22Rv1 (cell line): ENCODE data around the gene SPEG.
A peak's percentile ranks its signal among the peaks of the same experiment; 100 is the strongest.

Experiments
- H3K27ac ChIP-seq: fragments of 450-650 bp; 2 replicates; pipeline ENCODE4 v1.5.1; 2017
- ZFX ChIP-seq: fragments of 450-650 bp; IDR thresholded peaks from 2 replicates; pipeline ENCODE4 v1.6.1; 2017; ENCODE audit warnings: antibody characterized with exemption, borderline replicate concordance
- TF ChIP-seq, protein P1 (sequence below): fragments of 450-650 bp; IDR thresholded peaks from 2 replicates; pipeline ENCODE4 v1.5.1; 2017; ENCODE audit warnings: mild to moderate bottlenecking

The SPEG gene

DNA sequence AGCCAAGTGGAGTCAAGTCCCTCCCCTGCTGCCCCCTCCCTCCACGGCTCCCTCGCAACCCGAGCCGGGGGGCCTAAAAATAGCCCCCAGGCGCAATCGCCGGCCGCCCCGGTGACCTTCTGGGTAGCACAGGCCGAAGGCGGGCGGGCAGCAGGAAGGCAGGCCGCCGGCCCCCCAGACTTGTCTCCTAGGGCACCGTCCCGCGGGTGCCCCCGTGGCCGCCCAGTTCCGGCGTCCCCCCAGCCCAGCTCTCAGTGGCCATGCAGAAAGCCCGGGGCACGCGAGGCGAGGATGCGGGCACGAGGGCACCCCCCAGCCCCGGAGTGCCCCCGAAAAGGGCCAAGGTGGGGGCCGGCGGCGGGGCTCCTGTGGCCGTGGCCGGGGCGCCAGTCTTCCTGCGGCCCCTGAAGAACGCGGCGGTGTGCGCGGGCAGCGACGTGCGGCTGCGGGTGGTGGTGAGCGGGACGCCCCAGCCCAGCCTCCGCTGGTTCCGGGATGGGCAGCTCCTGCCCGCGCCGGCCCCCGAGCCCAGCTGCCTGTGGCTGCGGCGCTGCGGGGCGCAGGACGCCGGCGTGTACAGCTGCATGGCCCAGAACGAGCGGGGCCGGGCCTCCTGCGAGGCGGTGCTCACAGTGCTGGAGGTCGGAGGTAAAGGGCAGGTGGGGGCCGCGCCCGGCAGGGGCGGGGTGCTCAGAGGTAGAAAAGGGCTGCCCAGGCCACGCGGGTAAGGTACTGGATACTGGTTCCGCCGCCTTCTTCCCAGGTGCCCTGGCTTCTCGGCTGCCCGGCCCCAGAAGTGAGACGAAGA is at the start of gene SPEG:
Gene SPEG, plus strand, starts transcription at position 126 of the 808 bp plus-strand sequence. Its CDS starts 135 bp downstream, at position 261.
- no peak for TF ChIP-seq ZFX
- TF ChIP-seq, protein P1, sequence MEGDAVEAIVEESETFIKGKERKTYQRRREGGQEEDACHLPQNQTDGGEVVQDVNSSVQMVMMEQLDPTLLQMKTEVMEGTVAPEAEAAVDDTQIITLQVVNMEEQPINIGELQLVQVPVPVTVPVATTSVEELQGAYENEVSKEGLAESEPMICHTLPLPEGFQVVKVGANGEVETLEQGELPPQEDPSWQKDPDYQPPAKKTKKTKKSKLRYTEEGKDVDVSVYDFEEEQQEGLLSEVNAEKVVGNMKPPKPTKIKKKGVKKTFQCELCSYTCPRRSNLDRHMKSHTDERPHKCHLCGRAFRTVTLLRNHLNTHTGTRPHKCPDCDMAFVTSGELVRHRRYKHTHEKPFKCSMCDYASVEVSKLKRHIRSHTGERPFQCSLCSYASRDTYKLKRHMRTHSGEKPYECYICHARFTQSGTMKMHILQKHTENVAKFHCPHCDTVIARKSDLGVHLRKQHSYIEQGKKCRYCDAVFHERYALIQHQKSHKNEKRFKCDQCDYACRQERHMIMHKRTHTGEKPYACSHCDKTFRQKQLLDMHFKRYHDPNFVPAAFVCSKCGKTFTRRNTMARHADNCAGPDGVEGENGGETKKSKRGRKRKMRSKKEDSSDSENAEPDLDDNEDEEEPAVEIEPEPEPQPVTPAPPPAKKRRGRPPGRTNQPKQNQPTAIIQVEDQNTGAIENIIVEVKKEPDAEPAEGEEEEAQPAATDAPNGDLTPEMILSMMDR = no peak
- no peak within 1 kb of the TSS for H3K27ac ChIP-seq

DNA sequence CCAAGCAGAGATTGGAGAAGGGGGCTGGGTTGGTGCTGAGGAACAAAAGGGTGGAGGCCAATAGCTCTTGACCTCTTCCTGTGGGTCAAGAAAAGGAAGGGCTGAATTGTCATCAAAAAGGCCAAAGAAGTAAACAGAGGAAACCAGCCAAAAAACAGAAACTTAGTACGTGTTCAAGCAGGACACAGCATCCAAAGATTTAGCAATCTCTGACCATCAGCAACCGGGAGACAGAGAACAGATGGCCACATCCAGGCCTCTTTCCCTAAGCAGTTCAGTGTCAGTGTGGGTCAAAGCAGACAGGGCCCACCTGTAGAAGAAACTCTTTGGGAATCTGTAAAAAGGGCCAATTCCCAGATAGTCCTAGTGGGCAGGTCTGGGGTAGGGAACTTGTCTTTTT is 49.8 kb upstream of the SPEG start:
- TF ChIP-seq, protein P1 = no peak
- TF ChIP-seq ZFX = no peak
- H3K27ac ChIP-seq = no peak overlapping the region

DNA sequence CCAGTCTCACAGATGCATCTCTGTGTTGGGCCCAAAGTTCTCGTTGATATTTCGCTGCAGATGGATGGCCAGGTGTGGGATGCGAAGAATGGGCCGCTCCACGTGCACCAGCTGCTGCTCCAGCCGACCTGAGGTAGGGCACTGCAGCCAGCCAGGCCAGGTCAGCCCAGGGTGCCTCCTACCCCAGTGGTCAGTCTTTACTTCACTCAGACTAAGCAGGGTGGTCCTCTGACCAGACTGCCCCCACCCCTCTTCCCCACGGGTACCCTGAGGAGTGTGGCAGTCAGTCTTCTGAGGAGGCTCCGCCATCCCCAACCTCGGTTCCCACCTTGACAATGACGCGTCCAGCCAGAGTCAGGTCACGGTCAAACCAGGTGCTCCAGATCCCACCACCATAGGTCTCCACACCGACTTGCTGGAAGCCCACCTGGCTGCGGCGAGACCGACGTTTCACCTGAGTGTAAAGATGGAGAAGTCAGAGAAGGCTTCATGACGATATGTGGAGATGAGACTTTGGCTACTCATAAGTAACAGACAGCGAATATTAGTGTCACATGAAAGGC is 48.6 kb upstream of the SPEG start:
- no peak for TF ChIP-seq ZFX
- TF ChIP-seq, protein P1 = no peak

DNA sequence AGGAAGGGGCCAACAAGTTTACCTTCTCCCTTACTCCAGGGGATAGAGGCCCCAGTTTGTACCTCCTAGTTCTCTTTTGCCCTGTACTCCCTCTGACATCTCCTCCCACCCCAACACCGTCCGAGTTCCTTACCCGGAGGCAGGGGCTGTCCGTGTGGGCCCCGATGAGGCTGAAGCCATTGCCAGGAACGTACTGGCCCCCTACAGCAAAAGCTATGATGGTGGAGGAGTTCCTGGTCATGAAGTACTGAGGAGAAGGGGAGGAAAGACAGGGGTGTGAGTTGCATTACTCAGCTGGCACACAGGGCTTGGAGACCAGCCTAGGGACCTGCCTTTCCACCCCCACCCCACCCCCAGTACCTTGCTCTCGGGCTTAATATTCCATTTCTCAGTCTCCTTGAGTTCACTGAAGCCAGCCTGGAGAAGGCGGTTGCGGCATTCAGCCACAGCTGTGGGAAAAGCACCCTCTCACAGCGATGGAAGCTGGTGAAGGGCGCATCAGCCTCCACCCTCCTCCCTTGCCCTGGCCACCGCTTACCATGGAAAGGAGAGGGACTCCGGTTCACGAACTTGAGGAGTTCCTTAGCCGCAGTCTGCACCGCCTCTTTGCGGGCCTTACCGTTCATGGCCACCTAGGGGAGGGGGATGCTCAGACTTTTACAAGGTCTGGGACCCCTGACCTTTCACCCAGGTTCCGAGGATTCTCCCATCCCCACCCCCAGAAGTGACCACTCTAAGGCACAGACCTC is 47.9 kb upstream of the SPEG start:
- no peak for TF ChIP-seq ZFX
- TF ChIP-seq, protein P1 = no peak
- H3K27ac ChIP-seq = peak overlapping the region; percentile 77

More for the DNA sequence above, 48.6 kb upstream of the SPEG start:
- H3K27ac ChIP-seq = no peak overlapping the region

DNA sequence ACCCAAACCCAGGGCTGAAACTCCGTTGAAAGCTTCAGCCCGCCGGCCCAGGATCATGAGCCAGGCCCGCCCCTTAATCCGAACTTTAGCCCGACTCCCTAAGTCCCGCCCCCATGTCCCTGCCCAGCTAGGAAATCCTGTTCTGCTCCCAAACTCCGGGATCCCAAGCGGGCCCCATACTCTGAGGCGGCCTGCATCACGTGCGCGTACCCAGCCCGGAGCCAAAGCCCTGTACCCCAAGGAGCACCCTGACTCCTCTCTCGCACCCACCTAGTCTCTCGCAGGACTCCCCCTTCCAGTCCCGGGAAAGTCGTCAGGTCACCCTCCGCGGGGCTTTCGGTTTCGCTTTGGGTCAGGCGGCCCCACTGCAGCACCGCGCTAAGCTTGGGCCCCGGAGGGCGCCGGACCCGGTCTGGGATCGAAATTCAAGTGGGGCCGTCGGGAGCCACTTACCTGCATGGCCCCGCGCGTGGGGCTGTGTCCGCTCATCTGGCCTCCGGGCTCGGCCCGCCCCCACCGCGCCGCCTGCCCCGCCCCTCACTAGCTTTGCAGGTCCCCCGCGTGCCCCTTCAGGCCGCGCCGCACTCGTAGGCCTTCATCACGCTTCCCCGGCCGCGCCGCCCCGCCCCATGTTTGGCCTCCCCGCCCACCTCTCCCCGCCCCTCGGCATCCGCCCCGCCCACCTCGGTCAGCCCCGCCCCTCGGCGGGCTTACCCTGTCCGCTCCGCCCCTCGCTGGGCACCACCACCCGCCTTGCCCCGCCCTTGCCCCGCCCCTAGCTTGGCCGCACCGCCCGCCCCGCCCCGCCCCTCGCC is 47.1 kb upstream of the SPEG start, which contains the start of gene DNPEP:
Gene DNPEP, minus strand, starts transcription at position 607 of the 815 bp plus-strand sequence. Its CDS starts 118 bp downstream, at position 489.
- peak within 1 kb of the TSS; percentile 77 for H3K27ac ChIP-seq
- TF ChIP-seq, protein P1 = no peak
- TF ChIP-seq ZFX = no peak

DNA sequence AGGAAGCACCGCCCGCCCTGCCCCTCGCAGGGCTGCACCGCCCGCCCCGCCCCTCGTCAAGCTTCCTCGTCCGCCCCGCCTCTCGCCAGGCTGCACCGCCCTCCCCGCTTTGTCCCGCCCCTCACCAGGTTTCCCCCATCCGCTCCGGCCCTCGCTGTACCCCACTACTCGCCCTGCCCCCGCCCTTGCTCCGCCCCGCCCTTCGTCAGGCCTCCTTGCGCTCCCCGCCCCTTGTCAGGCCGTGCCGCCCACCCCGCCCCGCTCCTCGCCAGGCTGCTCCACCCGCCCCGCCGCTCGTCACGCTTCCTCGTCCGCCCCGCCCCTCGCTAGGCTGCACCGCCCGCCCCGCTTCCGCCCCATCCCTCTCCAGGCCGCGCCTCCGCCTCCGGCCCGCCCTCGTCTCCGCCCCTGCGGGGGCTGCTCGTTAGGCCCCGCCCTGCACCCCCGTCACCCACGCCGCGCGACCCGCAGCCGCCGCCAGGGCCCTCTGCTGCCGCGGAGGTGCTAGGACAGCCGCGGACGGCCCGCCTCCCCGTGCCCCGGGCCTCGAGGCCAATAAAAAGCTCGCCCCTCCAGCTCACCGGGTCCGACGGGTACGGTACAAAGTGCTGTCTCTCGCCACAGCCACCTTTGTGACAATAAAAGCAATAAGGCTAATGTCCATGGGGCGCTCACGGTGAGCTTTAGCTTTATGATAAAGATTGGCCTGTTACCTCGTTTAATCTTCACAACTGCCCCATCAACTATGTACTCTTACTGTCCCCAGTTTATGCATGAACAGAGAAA is 46.3 kb upstream of the SPEG start:
- TF ChIP-seq, protein P1 = peak; percentile 70
- TF ChIP-seq ZFX = no peak
- H3K27ac ChIP-seq = peak overlapping the region; percentile 54
